Activated naive CD8-positive, alpha-beta T cell treated with anti-CD3 and anti-CD28 coated beads for 36 hours (primary cell): ENCODE measurements around the gene ARHGAP22. TPM values are rescaled to one million over a fixed set of nuclear protein-coding genes. Genes with fewer than 3 reads are reported as not detected.

Source experiments
- DNase-seq: peaks from one replicate; pipeline ENCODE4 v3.0.0; 2021
- H3K27ac Mint-ChIP-seq: one replicate; pipeline ENCODE4 v1.8.0; 2022; ENCODE audit warnings: mild to moderate bottlenecking, moderate library complexity, mixed read lengths
- H3K27me3 Mint-ChIP-seq: one replicate; pipeline ENCODE4 v1.8.0; 2022; ENCODE audit warnings: mild to moderate bottlenecking, mixed read lengths
- H3K36me3 Mint-ChIP-seq: one replicate; pipeline ENCODE4 v1.8.0; 2021; ENCODE audit warnings: mild to moderate bottlenecking, mixed read lengths
- H3K4me1 Mint-ChIP-seq: one replicate; pipeline ENCODE4 v1.8.0; 2021; ENCODE audit warnings: mixed read lengths
- H3K4me3 Mint-ChIP-seq: one replicate; pipeline ENCODE4 v1.8.0; 2022; ENCODE audit warnings: mild to moderate bottlenecking, moderate library complexity, mixed read lengths
- H3K9me3 Mint-ChIP-seq: one replicate; pipeline ENCODE4 v1.8.0; 2022; ENCODE audit warnings: mixed read lengths
- total RNA-seq, 2 experiments: library from RNA; stranded (reverse); gene quantifications; one replicate each; pipeline ENCODE4 v1.2.3, GENCODE V29; 2021

ARHGAP22 gene
- total RNA-seq, 2 experiments from 2014 or later: not detected

DNA sequence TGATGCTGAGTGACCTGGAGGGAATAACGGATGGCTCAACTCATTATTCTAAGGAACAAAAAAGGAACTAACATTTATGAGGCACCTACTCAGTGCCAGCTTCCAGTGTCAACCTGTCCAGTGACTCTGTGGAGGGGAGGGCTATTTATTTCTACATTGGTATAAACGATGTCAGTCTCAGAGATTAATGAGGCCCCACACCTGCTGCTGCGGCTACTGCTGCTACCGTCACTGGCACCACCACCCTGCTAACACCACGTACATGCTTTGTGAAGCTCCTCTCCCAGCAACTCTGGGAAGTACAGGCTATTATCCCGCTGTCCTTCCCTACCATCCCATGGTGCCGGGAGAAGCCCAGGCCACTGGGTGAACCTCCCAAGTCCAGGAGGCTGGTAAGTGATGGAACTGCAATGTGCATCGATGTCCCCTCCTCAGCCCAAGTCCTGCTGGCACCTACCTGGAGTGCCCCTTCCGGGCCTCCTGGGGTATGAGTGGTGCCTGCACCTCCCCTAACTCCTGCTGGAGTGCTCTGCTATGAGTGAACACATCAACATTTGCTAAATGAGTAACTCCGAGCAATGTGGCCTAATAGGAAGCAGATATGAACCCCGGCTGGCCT is 101.5 kb downstream of the ARHGAP22 start:
- DNase-seq: no peak
- H3K36me3 Mint-ChIP-seq: no peaks in the 10 kb centered on the region
- no peak overlapping the region for H3K4me3 Mint-ChIP-seq
- H3K9me3 Mint-ChIP-seq: no peaks in the 10 kb centered on the region
- no peaks in the 10 kb centered on the region for H3K27me3 Mint-ChIP-seq
- H3K4me1 Mint-ChIP-seq: no peaks in the 10 kb centered on the region
- no peak overlapping the region for H3K27ac Mint-ChIP-seq

GRCh38 chr10:48502791-48503190 is 102.1 kb downstream of the ARHGAP22 start:
- no peaks in the 10 kb centered on the region for H3K36me3 Mint-ChIP-seq
- H3K9me3 Mint-ChIP-seq: no peaks in the 10 kb centered on the region
- no peak overlapping the region for H3K27ac Mint-ChIP-seq
- no peak overlapping the region for H3K4me3 Mint-ChIP-seq
- H3K4me1 Mint-ChIP-seq: no peaks in the 10 kb centered on the region
- no peak for DNase-seq
- no peaks in the 10 kb centered on the region for H3K27me3 Mint-ChIP-seq

- no peaks in the 10 kb centered on the region for H3K4me1 Mint-ChIP-seq
- no peak overlapping the region for H3K27ac Mint-ChIP-seq
- H3K4me3 Mint-ChIP-seq: no peak overlapping the region
- no peaks in the 10 kb centered on the region for H3K36me3 Mint-ChIP-seq
- H3K9me3 Mint-ChIP-seq: no peaks in the 10 kb centered on the region
- no peak for DNase-seq
- H3K27me3 Mint-ChIP-seq: peaks cover 2% of the 10 kb centered on the region
These were observed 102.8 kb downstream of the ARHGAP22 start for GRCh38 chr10:48501787-48502771.

- DNase-seq: no peak
- H3K36me3 Mint-ChIP-seq: no peaks in the 10 kb centered on the region
- H3K4me1 Mint-ChIP-seq: no peaks in the 10 kb centered on the region
- no peak overlapping the region for H3K4me3 Mint-ChIP-seq
- peaks cover 7% of the 10 kb centered on the region for H3K27me3 Mint-ChIP-seq
- H3K9me3 Mint-ChIP-seq: no peaks in the 10 kb centered on the region
- no peak overlapping the region for H3K27ac Mint-ChIP-seq
These were observed 103.6 kb downstream of the ARHGAP22 start for GRCh38 chr10:48501226-48501625.

GRCh38 chr10:48500771-48501170 is 104.1 kb downstream of the ARHGAP22 start:
- H3K9me3 Mint-ChIP-seq: no peaks in the 10 kb centered on the region
- H3K27ac Mint-ChIP-seq: no peak overlapping the region
- no peak overlapping the region for H3K4me3 Mint-ChIP-seq
- peaks cover 7% of the 10 kb centered on the region for H3K27me3 Mint-ChIP-seq
- no peaks in the 10 kb centered on the region for H3K36me3 Mint-ChIP-seq
- H3K4me1 Mint-ChIP-seq: no peaks in the 10 kb centered on the region
- no peak for DNase-seq

- Mint-ChIP-seq H3K27me3 (peaks cover 16% of the 10 kb centered on the region), H3K27ac (no peak overlapping the region), H3K9me3 (no peaks in the 10 kb centered on the region), H3K4me3 (no peak overlapping the region), H3K36me3 (no peaks in the 10 kb centered on the region), H3K4me1 (peaks cover 10% of the 10 kb centered on the region)
- no peak for DNase-seq
These were observed 105.8 kb downstream of the ARHGAP22 start for GRCh38 chr10:48498940-48499510.

- peaks cover 16% of the 10 kb centered on the region for H3K27me3 Mint-ChIP-seq
- no peak overlapping the region for H3K27ac Mint-ChIP-seq
- H3K4me1 Mint-ChIP-seq: peaks cover 15% of the 10 kb centered on the region
- no peak overlapping the region for H3K4me3 Mint-ChIP-seq
- H3K36me3 Mint-ChIP-seq: no peaks in the 10 kb centered on the region
- H3K9me3 Mint-ChIP-seq: no peaks in the 10 kb centered on the region
- DNase-seq: no peak
These were observed 106.8 kb downstream of the ARHGAP22 start for GRCh38 chr10:48497780-48498770.

GRCh38 chr10:48496831-48497779 is 107.8 kb downstream of the ARHGAP22 start:
- DNase-seq: no peak
- Mint-ChIP-seq H3K9me3 (no peaks in the 10 kb centered on the region), H3K27ac (no peak overlapping the region), H3K4me1 (peaks cover 15% of the 10 kb centered on the region), H3K27me3 (peaks cover 16% of the 10 kb centered on the region), H3K4me3 (no peak overlapping the region), H3K36me3 (no peaks in the 10 kb centered on the region)

GRCh38 chr10:48496105-48496830 is 108.6 kb downstream of the ARHGAP22 start:
- Mint-ChIP-seq H3K27ac (no peak overlapping the region), H3K27me3 (peaks cover 16% of the 10 kb centered on the region), H3K4me3 (no peak overlapping the region), H3K4me1 (peaks cover 15% of the 10 kb centered on the region), H3K36me3 (no peaks in the 10 kb centered on the region), H3K9me3 (no peaks in the 10 kb centered on the region)
- no peak for DNase-seq

GRCh38 chr10:48495282-48496045 is 109.4 kb downstream of the ARHGAP22 start:
- no peak overlapping the region for H3K4me3 Mint-ChIP-seq
- H3K9me3 Mint-ChIP-seq: no peaks in the 10 kb centered on the region
- H3K36me3 Mint-ChIP-seq: no peaks in the 10 kb centered on the region
- no peak overlapping the region for H3K27ac Mint-ChIP-seq
- DNase-seq: no peak
- H3K27me3 Mint-ChIP-seq: peaks cover 19% of the 10 kb centered on the region
- H3K4me1 Mint-ChIP-seq: peaks cover 15% of the 10 kb centered on the region

- no peaks in the 10 kb centered on the region for H3K36me3 Mint-ChIP-seq
- H3K27ac Mint-ChIP-seq: no peak overlapping the region
- H3K27me3 Mint-ChIP-seq: peaks cover 19% of the 10 kb centered on the region
- no peak overlapping the region for H3K4me3 Mint-ChIP-seq
- no peak for DNase-seq
- H3K4me1 Mint-ChIP-seq: peaks cover 15% of the 10 kb centered on the region
- no peaks in the 10 kb centered on the region for H3K9me3 Mint-ChIP-seq
These were observed 110.3 kb downstream of the ARHGAP22 start for GRCh38 chr10:48494611-48495010.

DNA sequence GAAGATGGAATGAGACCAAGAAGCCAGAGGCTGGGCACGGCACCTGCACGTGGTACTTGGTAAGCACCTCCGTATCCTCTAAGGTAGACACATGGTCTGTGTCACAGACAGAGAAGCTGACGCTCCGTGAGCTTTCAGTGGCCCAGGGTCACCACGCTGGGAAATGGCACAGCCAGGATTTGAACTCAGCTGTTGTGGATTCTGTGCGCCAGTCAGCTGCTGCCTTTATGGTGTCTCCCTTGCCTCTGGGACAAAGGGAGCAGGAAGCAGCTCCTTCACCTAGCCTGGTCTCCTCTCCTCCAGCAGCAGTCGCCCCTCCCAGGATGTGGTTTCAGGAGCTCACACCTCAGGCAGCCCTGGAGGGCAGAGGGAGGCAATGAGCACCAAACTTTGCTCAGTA is 110.8 kb downstream of the ARHGAP22 start:
- Mint-ChIP-seq H3K27me3 (peaks cover 19% of the 10 kb centered on the region), H3K36me3 (no peaks in the 10 kb centered on the region), H3K9me3 (no peaks in the 10 kb centered on the region), H3K4me1 (peaks cover 15% of the 10 kb centered on the region), H3K4me3 (no peak overlapping the region), H3K27ac (no peak overlapping the region)
- DNase-seq: no peak
